ENCODE results near the gene MAML2.

DNA sequence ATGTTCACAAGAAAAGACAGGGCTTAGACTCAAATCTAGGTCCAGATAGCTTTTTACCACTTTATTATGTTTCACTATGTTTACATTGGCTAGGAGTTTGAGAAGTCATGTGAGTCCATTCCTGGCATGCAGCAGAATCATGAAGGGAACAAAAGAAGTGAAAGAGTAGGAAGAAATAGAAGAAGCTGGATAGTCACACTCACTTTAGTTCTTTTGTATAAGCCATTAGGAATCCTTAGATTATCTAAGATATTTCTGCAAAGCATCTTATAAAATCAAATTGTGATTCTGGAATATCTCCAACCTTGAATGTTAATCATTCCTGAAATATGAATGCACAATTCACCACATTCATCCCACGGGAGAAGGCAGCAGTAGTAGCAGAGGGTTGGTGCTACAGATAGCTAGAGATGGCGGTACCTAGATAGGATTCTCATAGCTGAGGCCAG is 31.9 kb downstream of the MAML2 start:
- TF ChIP-seq, protein P1, sequence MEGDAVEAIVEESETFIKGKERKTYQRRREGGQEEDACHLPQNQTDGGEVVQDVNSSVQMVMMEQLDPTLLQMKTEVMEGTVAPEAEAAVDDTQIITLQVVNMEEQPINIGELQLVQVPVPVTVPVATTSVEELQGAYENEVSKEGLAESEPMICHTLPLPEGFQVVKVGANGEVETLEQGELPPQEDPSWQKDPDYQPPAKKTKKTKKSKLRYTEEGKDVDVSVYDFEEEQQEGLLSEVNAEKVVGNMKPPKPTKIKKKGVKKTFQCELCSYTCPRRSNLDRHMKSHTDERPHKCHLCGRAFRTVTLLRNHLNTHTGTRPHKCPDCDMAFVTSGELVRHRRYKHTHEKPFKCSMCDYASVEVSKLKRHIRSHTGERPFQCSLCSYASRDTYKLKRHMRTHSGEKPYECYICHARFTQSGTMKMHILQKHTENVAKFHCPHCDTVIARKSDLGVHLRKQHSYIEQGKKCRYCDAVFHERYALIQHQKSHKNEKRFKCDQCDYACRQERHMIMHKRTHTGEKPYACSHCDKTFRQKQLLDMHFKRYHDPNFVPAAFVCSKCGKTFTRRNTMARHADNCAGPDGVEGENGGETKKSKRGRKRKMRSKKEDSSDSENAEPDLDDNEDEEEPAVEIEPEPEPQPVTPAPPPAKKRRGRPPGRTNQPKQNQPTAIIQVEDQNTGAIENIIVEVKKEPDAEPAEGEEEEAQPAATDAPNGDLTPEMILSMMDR (conservative IDR thresholded peaks at IDR 0.05): no peak
- TF ChIP-seq ZFX (IDR thresholded peaks at IDR 0.05): no peak

All from C4-2B (cell line).